ENCODE results near the gene SPATA12. TPM values are rescaled to one million over a fixed set of nuclear protein-coding genes. Genes with fewer than 3 reads are reported as not detected.

SPATA12 gene
- total RNA-seq, 4 donors from 2014 or later, result not detected

GRCh38 chr3:57077630-57078343 is 17.3 kb downstream of the SPATA12 start:
- Histone ChIP-seq H3K9me3 (no peaks in the 10 kb centered on the region), H3K4me3 (peak overlapping the region; percentile 91), H3K36me3 (no peaks in the 10 kb centered on the region), H3K4me1 (peaks cover 23% of the 10 kb centered on the region), H3K27me3 (no peaks in the 10 kb centered on the region), H3K27ac (peak overlapping the region; percentile 87)
- 33% methylated on average over 9 of the region's 9 CpGs for WGBS
- peak in 1 of 3 donors; percentile 59 for TF ChIP-seq POLR2AphosphoS5 (IDR thresholded peaks at IDR 0.05)
- no peak for TF ChIP-seq POLR2A (IDR thresholded peaks at IDR 0.05)
- TF ChIP-seq CTCF (IDR thresholded peaks at IDR 0.05), result no peak
- TF ChIP-seq EP300 (IDR thresholded peaks at IDR 0.05), result no peak
- DNase-seq (ENCODE audit: low spot score in 2 of 2), result no peak

GRCh38 chr3:57078344-57078634 is 17.8 kb downstream of the SPATA12 start:
- no peak for TF ChIP-seq POLR2AphosphoS5 (IDR thresholded peaks at IDR 0.05)
- no peak for TF ChIP-seq POLR2A (IDR thresholded peaks at IDR 0.05)
- TF ChIP-seq CTCF (IDR thresholded peaks at IDR 0.05), result no peak
- TF ChIP-seq EP300 (IDR thresholded peaks at IDR 0.05), result no peak
- Histone ChIP-seq H3K4me3 (peak overlapping the region; percentile 91), H3K4me1 (peaks cover 19% of the 10 kb centered on the region), H3K9me3 (no peaks in the 10 kb centered on the region), H3K27ac (peak overlapping the region; percentile 87), H3K36me3 (no peaks in the 10 kb centered on the region), H3K27me3 (no peaks in the 10 kb centered on the region)
- DNase-seq (ENCODE audit: low spot score in 2 of 2), result peak; percentile 88 to 91
- 2% methylated on average over 9 of the region's 15 CpGs for WGBS

GRCh38 chr3:57078635-57079473 is 18.4 kb downstream of the SPATA12 start:
- no peaks in the 10 kb centered on the region for H3K27me3 ChIP-seq
- TF ChIP-seq EP300 (IDR thresholded peaks at IDR 0.05) (no peak), POLR2A (IDR thresholded peaks at IDR 0.05) (no peak), POLR2AphosphoS5 (IDR thresholded peaks at IDR 0.05) (no peak), CTCF (IDR thresholded peaks at IDR 0.05) (no peak)
- no CpG with 5 or more reads among the region's 91 CpGs for WGBS
- H3K4me3 ChIP-seq, result peak overlapping the region; percentile 91
- no peaks in the 10 kb centered on the region for H3K36me3 ChIP-seq
- DNase-seq (ENCODE audit: low spot score in 2 of 2), result peak in 1 of 2 donors; percentile 77
- H3K9me3 ChIP-seq, result no peaks in the 10 kb centered on the region
- H3K27ac ChIP-seq, result peak overlapping the region; percentile 87
- H3K4me1 ChIP-seq, result peaks cover 13% of the 10 kb centered on the region

- no peaks in the 10 kb centered on the region for H3K36me3 ChIP-seq
- no peak overlapping the region for H3K27ac ChIP-seq
- DNase-seq (ENCODE audit: low spot score in 2 of 2), result no peak
- 7% methylated on average over 10 of the region's 25 CpGs for WGBS
- peak overlapping the region; percentile 91 for H3K4me3 ChIP-seq
- H3K4me1 ChIP-seq, result peaks cover 11% of the 10 kb centered on the region
- TF ChIP-seq POLR2AphosphoS5 (IDR thresholded peaks at IDR 0.05) (no peak), CTCF (IDR thresholded peaks at IDR 0.05) (no peak), EP300 (IDR thresholded peaks at IDR 0.05) (no peak), POLR2A (IDR thresholded peaks at IDR 0.05) (no peak)
- no peaks in the 10 kb centered on the region for H3K27me3 ChIP-seq
- no peaks in the 10 kb centered on the region for H3K9me3 ChIP-seq
These were observed 19.0 kb downstream of the SPATA12 start for GRCh38 chr3:57079474-57079831.

- TF ChIP-seq POLR2A (IDR thresholded peaks at IDR 0.05) (no peak), EP300 (IDR thresholded peaks at IDR 0.05) (no peak), POLR2AphosphoS5 (IDR thresholded peaks at IDR 0.05) (no peak), CTCF (IDR thresholded peaks at IDR 0.05) (no peak)
- Histone ChIP-seq H3K9me3 (no peaks in the 10 kb centered on the region), H3K27ac (no peak overlapping the region), H3K4me3 (no peak overlapping the region), H3K27me3 (no peaks in the 10 kb centered on the region), H3K4me1 (peaks cover 11% of the 10 kb centered on the region), H3K36me3 (no peaks in the 10 kb centered on the region)
- DNase-seq (ENCODE audit: low spot score in 2 of 2), result no peak
- WGBS, result 99% methylated on average over 4 of the region's 4 CpGs
These were observed 19.7 kb downstream of the SPATA12 start for GRCh38 chr3:57080171-57080570.

Data from suprapubic skin (tissue), 4 donors.